Peyer's patch (tissue), 4 donors: ENCODE measurements around the gene TTC9B. TPM values are rescaled to one million over a fixed set of nuclear protein-coding genes. Genes with fewer than 3 reads are reported as not detected.

Source experiments
- total RNA-seq, 4 donors: library from RNA; depleted of rRNA; stranded (reverse); fragments of >200 nt; gene quantifications; one replicate each; pipeline ENCODE4 v1.1.0, GENCODE V29; 2016

Gene TTC9B
- total RNA-seq, 4 donors from 2014 or later = not detected

Other genes with a start within 250 kb of the TTC9B start
- gene PSMC4, start 247.2 kb downstream of the TTC9B start, total RNA-seq = 10 to 100 TPM; 74.4 to 97.9 (median 90.0) TPM
- 1 to 10 TPM; 3.0 to 5.5 (median 4.8) TPM for gene ZNF546, start 221.3 kb downstream of the TTC9B start, total RNA-seq
- gene ZNF780B, start 162.2 kb downstream of the TTC9B start, total RNA-seq = 10 to 100 TPM; 14.5 to 51.2 (median 28.2) TPM
- 10 to 100 TPM in 3 of 4 donors, 1 to 10 TPM in 1; 8.8 to 21.9 (median 15.5) TPM for gene ZNF780A, start 127.4 kb downstream of the TTC9B start, total RNA-seq
- 10 to 100 TPM in 3 of 4 donors, 1 to 10 TPM in 1; 8.1 to 64.4 (median 16.2) TPM for gene MAP3K10, start 27.0 kb downstream of the TTC9B start, total RNA-seq
- gene CCNP, start 8.3 kb upstream of the TTC9B start, total RNA-seq = 1 to 10 TPM in 1 of 4 donors, not detected in 3; 1.3 TPM
- 100 to 1,000 TPM in 2 of 4 donors, 10 to 100 TPM in 2; 67.1 to 146 (median 100) TPM for gene AKT2, start 67.0 kb upstream of the TTC9B start, total RNA-seq
- 10 to 100 TPM in 2 of 4 donors, 1 to 10 TPM in 2; 5.8 to 11.3 (median 9.9) TPM for gene C19orf47, start 130.0 kb upstream of the TTC9B start, total RNA-seq
- 100 to 1,000 TPM in 3 of 4 donors, 10 to 100 TPM in 1; 61.9 to 210 (median 162) TPM for gene PLD3, start 130.3 kb upstream of the TTC9B start, total RNA-seq
- not detected for gene HIPK4, start 171.8 kb upstream of the TTC9B start, total RNA-seq
- gene PRX, start 195.0 kb upstream of the TTC9B start, total RNA-seq = 1 to 10 TPM; 1.4 to 7.4 (median 3.0) TPM
- gene SERTAD1, start 207.6 kb upstream of the TTC9B start, total RNA-seq = 10 to 100 TPM in 2 of 4 donors, 1 to 10 TPM in 2; 4.1 to 18.2 (median 11.6) TPM
- gene SERTAD3, start 226.0 kb upstream of the TTC9B start, total RNA-seq = 10 to 100 TPM in 3 of 4 donors, 1 to 10 TPM in 1; 9.1 to 22.4 (median 15.2) TPM
- gene BLVRB, start 247.4 kb upstream of the TTC9B start, total RNA-seq = 100 to 1,000 TPM; 148 to 277 (median 218) TPM
- gene SPTBN4, start 248.6 kb upstream of the TTC9B start, total RNA-seq = 1 to 10 TPM in 2 of 4 donors, under 1 TPM in 2; 0.18 to 6.6 (median 2.0) TPM